OCI-LY1 (cell line): ENCODE data around the gene LCT.

Experiments used
- H2AFZ ChIP-seq: fragments of 200-600 bp; sonication (generic), shearing (Covaris generic); 2 replicates; pipeline ENCODE4 v1.6.0; 2014; ENCODE audit warnings: antibody characterized with exemption, mild to moderate bottlenecking, low read length
- H3F3A ChIP-seq: fragments of 200-600 bp; sonication (generic), shearing (Covaris generic); 2 replicates; pipeline ENCODE4 v1.6.0; 2014; ENCODE audit warnings: mild to moderate bottlenecking, antibody characterized with exemption, low read length, moderate library complexity; ENCODE audit not compliant: insufficient read depth
- H3K27ac ChIP-seq: fragments of 200-600 bp; sonication (generic); 2 replicates; pipeline ENCODE4 v1.5.1; 2014; ENCODE audit warnings: low read length, mixed run types, mild to moderate bottlenecking, low read depth; ENCODE audit not compliant: poor library complexity, severe bottlenecking
- H3K27me3 ChIP-seq: fragments of 200-600 bp; sonication (generic); 2 replicates; pipeline ENCODE4 v1.6.0; 2014; ENCODE audit warnings: antibody characterized with exemption, mild to moderate bottlenecking, low read length, moderate library complexity; ENCODE audit not compliant: insufficient read depth
- H3K36me3 ChIP-seq: fragments of 200-600 bp; sonication (generic); 2 replicates; pipeline ENCODE4 v1.6.1; 2014; ENCODE audit warnings: mild to moderate bottlenecking, antibody characterized with exemption, low read length, moderate library complexity, mixed read lengths; ENCODE audit not compliant: insufficient read depth
- H3K4me1 ChIP-seq: fragments of 200-600 bp; sonication (generic); 2 replicates; pipeline ENCODE4 v1.5.1; 2014; ENCODE audit warnings: mild to moderate bottlenecking, low read length, moderate library complexity; ENCODE audit not compliant: insufficient read depth, severe bottlenecking
- H3K4me2 ChIP-seq: fragments of 200-600 bp; sonication (generic), shearing (Covaris generic); 2 replicates; pipeline ENCODE4 v1.6.1; 2014; ENCODE audit warnings: low read length
- H3K4me3 ChIP-seq: fragments of 200-600 bp; sonication (generic); 2 replicates; pipeline ENCODE4 v1.5.1; 2014; ENCODE audit warnings: low read length, low read depth, mild to moderate bottlenecking, mixed read lengths; ENCODE audit not compliant: poor library complexity, severe bottlenecking
- H3K79me2 ChIP-seq: fragments of 200-600 bp; shearing (Covaris generic); 2 replicates; pipeline ENCODE4 v1.6.1; 2016; ENCODE audit warnings: mixed run types, low read length, mixed read lengths; ENCODE audit not compliant: insufficient read depth
- H3K9ac ChIP-seq: fragments of 200-600 bp; sonication (generic), shearing (Covaris generic); 2 replicates; pipeline ENCODE4 v1.6.1; 2014; ENCODE audit warnings: mild to moderate bottlenecking, low read length, mixed read lengths
- H3K9me2 ChIP-seq: fragments of 200-600 bp; sonication (generic), shearing (Covaris generic); 2 replicates; pipeline ENCODE4 v1.6.1; 2014; ENCODE audit warnings: low read depth, mild to moderate bottlenecking, low read length, mixed read lengths
- H3K9me3 ChIP-seq: fragments of 200-600 bp; shearing (Covaris generic); 2 replicates; pipeline ENCODE4 v1.6.1; 2014; ENCODE audit warnings: low read length, mixed read lengths
- H4K20me1 ChIP-seq: fragments of 200-600 bp; sonication (generic), shearing (Covaris generic); 2 replicates; pipeline ENCODE4 v1.6.0; 2016; ENCODE audit warnings: mild to moderate bottlenecking, low read length; ENCODE audit not compliant: insufficient read depth
- CTCF ChIP-seq: fragments of 200-600 bp; sonication (generic), shearing (Covaris generic); IDR thresholded peaks from 2 replicates; pipeline ENCODE4 v1.5.1; 2017; ENCODE audit warnings: mild to moderate bottlenecking, antibody characterized with exemption, low read length, moderate library complexity, mixed read lengths
- EZH2 ChIP-seq: fragments of 200-600 bp; sonication (generic), shearing (Covaris generic); IDR thresholded peaks from 2 replicates; pipeline ENCODE4 v1.8.0; 2017; ENCODE audit warnings: borderline replicate concordance, mixed run types, mild to moderate bottlenecking, antibody characterized with exemption, low read length, moderate library complexity, mixed read lengths

LCT gene

GRCh38 chr2:135803278-135803677 lies 33.7 kb downstream of the LCT start:
- H4K20me1 ChIP-seq: no peaks in the 10 kb centered on the region
- TF ChIP-seq EZH2 (no peak), CTCF (no peak)
- no peak overlapping the region for H3K4me2 ChIP-seq
- H3K79me2 ChIP-seq: no peaks in the 10 kb centered on the region
- no peak overlapping the region for H3K4me3 ChIP-seq
- H2AFZ ChIP-seq: no peak overlapping the region
- no peaks in the 10 kb centered on the region for H3F3A ChIP-seq
- 0 out of 2 replicates have a peak, but pooled peaks cover 11% of the 10 kb centered on the region for H3K9me3 ChIP-seq
- no peak overlapping the region for H3K27ac ChIP-seq
- no peak overlapping the region for H3K9ac ChIP-seq
- H3K36me3 ChIP-seq: peaks cover 10% of the 10 kb centered on the region; the same call in 1 of the 2 replicates
- no peaks in the 10 kb centered on the region for H3K27me3 ChIP-seq
- peaks cover 7% of the 10 kb centered on the region for H3K4me1 ChIP-seq
- H3K9me2 ChIP-seq: no peaks in the 10 kb centered on the region

- Histone ChIP-seq H3F3A (no peaks in the 10 kb centered on the region), H3K4me1 (peaks cover 17% of the 10 kb centered on the region), H3K4me2 (no peak overlapping the region), H3K27ac (no peak overlapping the region), H3K9me3 (0 out of 2 replicates have a peak, but pooled peaks cover 11% of the 10 kb centered on the region), H3K27me3 (no peaks in the 10 kb centered on the region), H3K9me2 (no peaks in the 10 kb centered on the region), H3K4me3 (no peak overlapping the region), H4K20me1 (no peaks in the 10 kb centered on the region), H3K36me3 (peaks cover 10% of the 10 kb centered on the region; the same call in 1 of the 2 replicates), H3K9ac (no peak overlapping the region), H3K79me2 (no peaks in the 10 kb centered on the region), H2AFZ (no peak overlapping the region)
- TF ChIP-seq EZH2 (no peak), CTCF (no peak)
Observed at GRCh38 chr2:135802350-135802749, 34.6 kb downstream of the LCT start.

GRCh38 chr2:135800513-135801460 lies 36.2 kb downstream of the LCT start:
- H3K27me3 ChIP-seq: no peaks in the 10 kb centered on the region
- no peak overlapping the region for H2AFZ ChIP-seq
- peaks cover 10% of the 10 kb centered on the region; the same call in 1 of the 2 replicates for H3K36me3 ChIP-seq
- no peaks in the 10 kb centered on the region for H4K20me1 ChIP-seq
- H3F3A ChIP-seq: no peaks in the 10 kb centered on the region
- no peak overlapping the region for H3K27ac ChIP-seq
- 0 out of 2 replicates have a peak, but pooled peaks cover 11% of the 10 kb centered on the region for H3K9me3 ChIP-seq
- no peak overlapping the region for H3K4me3 ChIP-seq
- H3K9me2 ChIP-seq: no peaks in the 10 kb centered on the region
- H3K4me1 ChIP-seq: peaks cover 20% of the 10 kb centered on the region
- no peak for TF ChIP-seq CTCF
- no peak for TF ChIP-seq EZH2
- no peak overlapping the region for H3K4me2 ChIP-seq
- no peak overlapping the region for H3K9ac ChIP-seq
- H3K79me2 ChIP-seq: no peaks in the 10 kb centered on the region
